Measurements from ENCODE around the gene TCN2.
"Not testable (repeated sequence)": the region's sequence is repeated elsewhere in the genome, so short reads cannot be mapped to it uniquely, and the experiment has no call there.

TCN2 gene

GRCh38 chr22:30627471-30627870, 20.5 kb downstream of the TCN2 start:
- TF ChIP-seq CTCF (IDR thresholded peaks at IDR 0.05; ENCODE audit: insufficient read depth, missing control alignments): no peak
- no peak for FAIRE-seq
- no peak for DNase-seq (ENCODE audit: insufficient read length, low spot score)

- FAIRE-seq (no peak), DNase-seq (ENCODE audit: insufficient read length, low spot score) (no peak)
- no peak for TF ChIP-seq CTCF (IDR thresholded peaks at IDR 0.05; ENCODE audit: insufficient read depth, missing control alignments)
These were observed 21.5 kb downstream of the TCN2 start for GRCh38 chr22:30628491-30628890.

- not testable (repeated sequence) for DNase-seq (ENCODE audit: insufficient read length, low spot score)
These were observed 24.5 kb downstream of the TCN2 start for GRCh38 chr22:30631469-30631868.

GRCh38 chr22:30634471-30635233, 27.7 kb downstream of the TCN2 start:
- TF ChIP-seq CTCF (IDR thresholded peaks at IDR 0.05; ENCODE audit: insufficient read depth, missing control alignments): peak; percentile 93
- DNase-seq (ENCODE audit: insufficient read length, low spot score) (peak; percentile 76), FAIRE-seq (no peak)

More at GRCh38 chr22:30631469-30631868, 24.5 kb downstream of the TCN2 start:
- FAIRE-seq: not testable (repeated sequence)

- no peak for FAIRE-seq
- DNase-seq (ENCODE audit: insufficient read length, low spot score): peak; percentile 75
- no peak for TF ChIP-seq CTCF (IDR thresholded peaks at IDR 0.05; ENCODE audit: insufficient read depth, missing control alignments)
These were observed 28.6 kb downstream of the TCN2 start, which contains the start of gene SLC35E4 for GRCh38 chr22:30635273-30636225. SLC35E4 (plus strand) TSS chr22:30635781; CDS start chr22:30636451, 670 bp downstream.

- DNase-seq (ENCODE audit: insufficient read length, low spot score) (no peak), FAIRE-seq (no peak)
- TF ChIP-seq CTCF (IDR thresholded peaks at IDR 0.05; ENCODE audit: insufficient read depth, missing control alignments): no peak
These were observed 29.5 kb downstream of the TCN2 start for GRCh38 chr22:30636226-30637077.

GRCh38 chr22:30637701-30638114, 30.7 kb downstream of the TCN2 start:
- DNase-seq (ENCODE audit: insufficient read length, low spot score) (no peak), FAIRE-seq (no peak)
- TF ChIP-seq CTCF (IDR thresholded peaks at IDR 0.05; ENCODE audit: insufficient read depth, missing control alignments): no peak
